GM15510 (cell line): ENCODE measurements around the gene TLE3.

Source experiments
- POLR2A ChIP-seq: IDR thresholded peaks from 3 replicates; pipeline ENCODE4 v1.6.1; 2011; ENCODE audit warnings: borderline replicate concordance; ENCODE audit not compliant: insufficient read length; ENCODE audit errors: extremely low read depth

TLE3 gene

DNA sequence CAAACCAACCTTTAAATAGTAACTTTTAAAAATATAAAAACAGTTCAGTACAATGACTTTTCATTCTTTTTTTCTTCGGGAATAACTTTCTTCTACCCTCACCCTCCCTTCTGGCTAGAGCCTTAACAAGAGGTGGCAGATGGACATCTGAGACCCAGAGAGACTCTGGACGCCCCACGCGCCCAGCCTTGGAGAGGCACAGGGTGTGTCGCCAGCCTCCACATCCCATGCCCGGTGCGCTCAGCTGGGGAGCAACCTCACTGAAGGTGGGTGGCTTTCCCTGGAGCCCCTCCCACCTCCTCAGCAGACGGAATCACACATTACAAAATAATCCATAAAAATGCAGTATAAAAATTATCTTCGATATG lies 49.5 kb downstream of the TLE3 start:
- no peak for TF ChIP-seq POLR2A

DNA sequence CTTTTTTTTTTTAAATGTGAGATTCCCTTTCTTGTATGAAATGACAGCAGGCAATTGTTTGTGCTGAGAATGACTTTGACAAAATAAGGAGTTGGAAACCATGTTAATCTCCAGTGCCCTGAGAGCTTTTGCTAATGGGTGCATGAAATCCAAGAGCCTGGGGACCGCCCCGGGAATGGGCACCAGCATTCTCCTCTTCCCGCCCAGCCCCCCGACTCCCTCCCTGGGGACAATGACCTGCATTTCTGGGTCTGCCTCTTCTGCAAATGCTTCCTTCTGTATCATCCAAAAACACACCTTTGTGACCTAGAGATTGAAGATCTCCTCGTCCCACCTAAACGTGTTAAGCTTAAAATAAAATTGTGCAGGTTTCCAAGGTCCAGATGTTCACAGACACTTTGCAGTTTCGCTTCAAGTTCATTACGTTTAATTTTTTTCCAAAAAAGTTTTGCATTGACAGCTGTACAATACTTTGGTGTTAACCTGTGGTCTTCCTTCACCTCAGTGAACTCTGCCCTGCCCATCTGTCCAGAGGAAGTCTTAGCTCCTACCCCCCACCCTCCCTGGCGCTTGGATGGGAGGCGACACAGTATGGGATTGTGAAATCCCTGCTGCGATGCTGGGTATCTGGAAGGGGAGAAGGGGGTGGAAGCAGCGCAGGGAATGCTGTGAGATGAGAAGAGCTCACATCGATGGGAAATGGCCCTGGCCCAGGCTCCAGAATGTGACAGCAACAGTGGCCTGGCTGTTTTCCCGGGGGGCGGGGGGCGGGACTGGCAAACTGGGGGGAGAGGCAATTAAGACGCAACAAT lies 50.1 kb downstream of the TLE3 start:
- TF ChIP-seq POLR2A: no peak

DNA sequence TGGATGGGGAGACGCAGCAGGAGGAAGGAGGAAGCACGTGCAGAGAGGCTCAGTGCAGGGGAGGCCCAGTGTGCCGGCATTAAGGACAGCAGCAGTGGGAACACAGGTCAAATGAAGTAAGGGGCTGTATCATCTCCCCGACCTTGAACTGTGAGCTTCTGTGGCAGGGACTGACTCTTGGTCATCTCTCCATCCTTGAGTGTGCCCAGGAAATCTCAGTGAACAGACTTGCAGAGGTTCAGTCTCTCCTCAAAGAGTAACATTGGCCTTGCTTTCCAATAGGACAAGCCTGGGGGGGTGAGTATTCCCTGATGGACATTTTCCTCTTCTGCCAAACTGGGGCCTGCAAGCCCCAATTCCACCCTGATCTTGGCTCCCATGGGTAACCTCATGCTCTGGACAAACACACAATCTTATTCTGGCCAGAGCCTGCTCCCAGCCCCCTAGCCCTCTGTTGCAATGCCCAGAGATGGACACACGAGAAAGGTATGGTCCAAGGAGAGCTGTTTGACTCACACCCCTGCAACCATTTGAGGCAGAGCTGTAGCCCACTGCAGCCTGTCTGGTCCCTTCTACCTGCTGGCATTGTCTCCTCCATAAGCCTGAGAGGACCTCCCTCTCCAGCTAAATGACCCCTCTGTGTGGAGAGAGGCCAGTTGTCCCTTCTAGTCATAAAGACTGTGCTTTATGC lies 50.9 kb downstream of the TLE3 start:
- TF ChIP-seq POLR2A: no peak

DNA sequence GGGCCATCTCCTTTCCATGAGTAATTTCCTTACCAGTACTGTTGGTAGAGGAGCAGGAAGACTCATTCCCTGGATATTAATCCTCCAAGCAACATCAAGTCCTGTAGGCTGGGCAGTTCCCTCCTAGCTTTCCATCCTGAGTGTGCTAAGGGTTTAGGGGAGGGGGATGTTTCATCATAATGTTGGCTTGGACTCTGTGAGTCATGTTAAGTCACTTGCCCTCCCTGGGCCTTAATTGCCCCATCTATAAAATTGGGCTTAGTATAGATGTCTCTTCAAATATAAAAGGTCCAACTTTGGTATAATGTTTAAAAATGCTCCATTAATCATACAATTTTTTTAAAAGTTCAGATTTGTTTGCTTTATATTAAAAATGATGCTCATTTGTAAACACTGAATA lies 52.7 kb downstream of the TLE3 start:
- TF ChIP-seq POLR2A: no peak

DNA sequence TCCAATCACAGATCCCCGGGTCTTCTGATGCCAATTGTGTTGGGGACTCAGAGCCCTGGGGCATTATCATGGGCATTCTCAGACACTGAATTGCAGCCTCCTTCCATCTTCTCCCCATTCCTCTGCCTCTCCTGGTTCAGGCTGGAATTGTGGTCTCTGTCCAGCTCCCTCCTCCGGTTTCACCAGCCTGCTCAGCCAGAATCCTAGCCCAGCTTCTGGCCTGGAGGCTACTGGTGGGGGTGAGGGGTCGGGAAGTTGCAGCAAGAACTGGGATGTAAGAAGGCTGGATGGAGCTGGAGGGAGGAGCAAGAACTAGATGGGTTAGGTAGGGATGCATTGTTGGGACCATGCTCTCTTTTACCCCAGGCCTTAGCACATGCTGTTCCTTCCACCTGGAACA lies 53.5 kb downstream of the TLE3 start:
- TF ChIP-seq POLR2A: no peak

DNA sequence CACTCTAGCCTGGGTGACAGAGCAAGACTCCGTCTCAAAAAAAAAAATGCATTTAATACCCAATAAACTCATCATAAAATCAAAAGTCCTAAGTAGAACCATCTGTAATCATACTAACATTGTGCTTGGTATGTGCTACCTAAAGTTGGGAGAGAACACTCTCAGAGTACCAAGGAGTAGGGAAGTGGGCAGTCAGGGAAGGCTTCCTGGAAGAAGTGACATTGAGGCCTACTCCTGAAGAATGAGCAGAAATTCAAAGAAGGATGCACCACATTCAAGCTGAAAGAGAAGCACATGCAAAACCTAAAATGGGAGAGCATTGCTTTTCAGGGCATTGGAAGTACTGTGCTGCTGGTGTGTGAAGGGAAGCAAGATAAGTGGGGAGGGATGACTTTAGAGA lies 54.1 kb downstream of the TLE3 start:
- no peak for TF ChIP-seq POLR2A

DNA sequence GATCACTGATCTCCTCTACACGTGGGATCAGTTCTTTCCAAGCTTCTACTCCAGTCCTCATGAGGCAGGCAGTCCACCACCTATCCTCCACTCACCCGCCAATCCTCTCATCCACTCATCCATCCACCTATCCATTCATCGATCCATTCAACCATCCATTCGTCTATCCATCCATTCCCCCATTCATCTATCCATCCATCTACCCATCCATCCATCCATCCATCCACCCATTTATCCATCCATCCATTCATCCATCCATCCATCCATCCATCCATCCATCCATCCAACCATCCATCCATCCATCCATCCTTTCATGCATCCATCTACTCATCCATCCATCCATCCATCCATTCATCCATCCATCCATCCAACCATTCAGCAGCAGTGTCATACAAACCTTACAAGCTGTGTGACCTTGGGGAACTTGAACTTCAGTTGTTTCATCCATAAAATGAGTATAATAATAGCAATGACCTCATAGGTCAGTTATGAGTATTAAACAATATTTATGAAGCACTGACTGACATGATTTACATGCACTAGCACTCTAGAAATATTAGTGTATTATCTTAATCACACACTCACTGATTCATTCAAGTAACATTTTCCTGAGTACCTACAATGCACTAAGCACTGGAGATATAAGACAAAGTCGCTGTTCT lies 55.0 kb downstream of the TLE3 start:
- no peak for TF ChIP-seq POLR2A

DNA sequence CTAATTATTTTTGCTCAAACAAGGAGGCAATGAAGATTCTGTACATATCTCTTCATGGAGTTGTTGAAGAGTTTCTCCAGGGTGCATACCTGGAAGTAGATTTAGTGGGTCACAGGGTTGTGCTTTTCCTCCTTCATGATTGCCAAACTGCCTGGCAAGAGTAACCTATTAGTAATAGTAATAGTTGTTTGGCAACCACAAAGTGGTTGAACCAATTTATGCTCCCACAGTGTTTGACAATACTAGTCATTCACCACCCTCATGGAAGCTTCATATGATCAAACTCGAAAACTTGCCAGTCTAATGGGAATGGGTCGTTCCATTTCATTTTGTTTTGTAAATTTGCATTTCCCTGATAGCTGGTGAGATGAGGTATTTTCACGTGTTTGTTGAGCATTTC lies 57.8 kb downstream of the TLE3 start:
- no peak for TF ChIP-seq POLR2A

DNA sequence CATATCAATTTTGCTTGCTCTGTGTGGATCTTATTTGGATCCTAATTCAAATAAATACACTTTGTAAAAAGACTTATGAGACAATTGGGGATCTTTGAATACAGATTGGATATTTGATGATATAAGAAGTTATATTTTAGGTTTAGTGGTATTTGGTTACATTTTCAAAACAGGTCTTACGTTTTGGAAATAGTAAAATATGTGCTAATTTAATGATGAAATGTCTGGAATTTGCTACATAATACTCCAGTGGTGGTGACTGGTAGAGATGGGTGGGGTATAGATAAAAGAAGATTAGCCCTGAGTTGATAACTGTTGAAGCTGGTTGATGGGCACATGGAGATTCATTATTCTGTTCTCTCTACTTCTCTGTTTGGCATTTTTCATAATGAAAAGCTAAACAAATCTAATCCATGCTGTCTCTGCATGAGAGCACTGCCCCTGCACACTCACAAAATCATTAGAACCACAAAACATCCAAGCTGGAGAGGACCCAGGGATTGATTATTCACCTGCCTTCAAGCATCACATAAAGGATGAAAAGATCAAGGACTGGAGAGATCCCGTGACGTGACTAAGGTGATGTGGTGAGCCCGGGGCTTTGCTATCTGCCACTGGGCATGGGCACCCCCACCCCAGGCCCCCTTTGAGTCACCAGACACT lies 58.9 kb downstream of the TLE3 start:
- TF ChIP-seq POLR2A: no peak

DNA sequence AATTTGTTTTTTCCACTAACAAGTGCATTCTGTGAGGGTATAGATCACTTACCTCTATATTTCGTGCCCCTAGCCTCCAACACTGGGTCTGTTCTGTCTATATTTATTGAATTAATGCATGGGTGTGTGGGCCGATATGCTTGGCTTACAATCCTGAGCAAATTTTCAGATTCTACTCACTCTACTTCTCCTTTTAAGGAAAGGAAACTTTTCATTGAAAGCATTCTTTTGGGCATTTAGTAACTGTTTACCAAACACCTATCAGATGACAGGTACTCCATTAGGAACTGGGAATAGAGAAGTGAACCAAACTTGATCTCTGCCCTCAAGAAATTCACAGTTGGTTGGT lies 60.5 kb downstream of the TLE3 start:
- TF ChIP-seq POLR2A: no peak

DNA sequence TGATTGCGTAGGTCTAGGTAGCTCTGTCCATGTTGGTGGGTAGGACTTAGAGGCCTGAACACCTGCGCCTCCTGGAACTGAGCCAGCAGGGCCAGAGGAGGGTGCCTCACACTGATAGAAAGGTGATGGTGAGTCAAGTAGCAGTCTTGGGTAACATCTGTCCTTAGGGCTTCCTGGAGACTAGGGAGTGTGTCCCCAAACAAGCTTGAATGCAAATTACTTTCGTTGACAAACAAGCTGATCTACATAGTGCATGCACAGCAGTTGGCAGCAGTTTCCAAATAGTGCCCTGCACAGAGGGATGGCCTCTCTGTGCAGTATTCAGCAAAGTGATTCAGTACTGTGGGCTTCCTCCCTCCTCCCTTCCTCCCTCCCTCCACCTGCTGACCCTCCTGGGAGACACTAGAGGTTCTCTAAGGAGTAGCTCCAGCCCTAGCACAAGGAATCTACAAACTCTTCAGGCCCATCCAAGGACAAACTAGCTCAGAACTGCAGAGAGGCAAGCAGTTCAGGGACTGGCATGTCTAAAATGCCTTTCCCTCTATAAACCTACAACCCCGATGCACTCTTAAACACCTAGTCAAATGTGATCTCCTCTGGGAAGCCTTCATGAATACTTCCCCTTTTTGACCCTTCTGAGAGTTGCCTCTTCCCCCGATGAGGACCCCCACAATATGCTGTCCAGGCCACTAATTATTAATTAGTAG lies 61.0 kb downstream of the TLE3 start:
- peak; percentile 21 for TF ChIP-seq POLR2A

DNA sequence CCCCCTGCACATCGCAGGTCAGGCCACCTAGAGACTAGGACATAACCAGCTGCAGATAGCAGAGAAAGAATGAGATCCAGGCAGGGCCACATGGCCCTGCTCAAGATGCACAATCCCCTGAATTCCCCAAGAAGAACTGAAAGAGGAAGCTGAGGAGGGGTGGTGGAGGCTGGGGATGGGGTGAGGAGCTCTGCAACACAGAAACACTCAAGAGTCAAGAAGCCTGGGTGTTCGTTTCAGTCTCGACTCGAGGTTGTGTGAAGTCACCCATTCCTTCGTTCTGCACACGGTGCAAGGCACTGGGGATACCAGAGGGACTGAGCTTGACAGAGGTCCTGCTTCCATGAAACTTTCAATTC lies 62.0 kb downstream of the TLE3 start:
- TF ChIP-seq POLR2A: peak; percentile 28

DNA sequence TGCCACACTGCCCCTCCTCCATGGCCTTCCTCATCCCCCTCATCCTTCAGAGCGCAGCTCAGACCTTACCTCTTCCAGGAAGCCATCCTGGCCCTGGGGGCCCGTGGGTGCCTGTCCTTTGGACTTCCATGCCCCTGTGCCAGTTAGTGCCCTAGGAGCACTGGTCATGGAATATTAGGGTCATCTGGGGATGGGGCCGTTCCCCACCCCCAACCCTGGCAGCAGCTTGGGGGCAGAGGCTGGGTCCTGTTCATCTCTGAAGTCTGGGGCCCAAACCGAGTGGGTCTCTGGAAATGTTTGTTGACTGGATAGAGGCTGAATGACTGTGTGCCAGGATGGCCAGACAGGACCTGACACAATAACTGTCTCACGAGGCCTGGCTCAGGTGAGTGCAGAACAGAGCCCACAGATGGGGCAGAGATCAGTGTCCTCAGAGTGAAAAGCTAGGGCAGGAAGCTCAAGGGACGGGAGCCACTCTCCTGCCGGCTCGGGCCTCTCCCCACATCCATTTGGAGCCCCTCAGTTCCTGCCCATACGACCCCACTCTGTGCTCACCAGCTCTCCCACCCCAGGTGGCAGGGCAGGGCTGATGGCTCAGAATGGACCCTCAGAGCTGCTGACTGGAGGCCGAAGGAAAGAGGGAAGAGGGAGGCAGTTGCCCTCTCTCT lies 62.5 kb downstream of the TLE3 start:
- no peak for TF ChIP-seq POLR2A

DNA sequence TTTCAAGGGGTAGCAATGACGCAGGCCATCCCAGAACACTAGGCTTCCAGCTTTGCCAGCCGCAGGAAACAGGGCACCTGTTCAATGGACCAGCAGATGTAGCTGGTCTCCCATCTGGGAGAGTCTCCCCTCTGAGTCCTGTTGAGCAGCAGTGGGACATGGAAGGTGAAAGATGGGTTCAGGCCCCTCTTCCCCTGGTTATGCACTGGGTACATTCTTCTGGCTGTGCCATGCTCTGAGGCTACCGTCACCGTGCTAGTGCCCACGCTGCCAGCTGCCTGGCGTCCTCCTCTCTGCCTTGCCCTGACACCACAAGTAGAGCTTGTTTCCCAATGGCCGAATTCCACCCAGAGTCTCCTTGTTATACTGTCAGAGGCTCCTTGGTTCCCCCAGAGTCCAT lies 63.1 kb downstream of the TLE3 start:
- no peak for TF ChIP-seq POLR2A
